Activated CD8-positive, alpha-beta memory T cell treated with anti-CD3 and anti-CD28 coated beads for 36 hours (primary cell): Measurements from ENCODE around the gene INHBC. TPM values are rescaled to one million over a fixed set of nuclear protein-coding genes. Genes with fewer than 3 reads are reported as not detected.
"Not testable (repeated sequence)": the region's sequence is repeated elsewhere in the genome, so short reads cannot be mapped to it uniquely, and the experiment has no call there.

Source experiments
- CTCF ChIA-PET: fragments of 350-600 bp; sonication (Branson Sonifier 250); formaldehyde crosslinking; loops from one replicate; lab custom pipeline; 2021; ENCODE audit warnings: antibody characterized with exemption; lab: Charles Lee
- POLR2A ChIA-PET: fragments of 350-600 bp; sonication (Branson Sonifier 250); formaldehyde crosslinking; loops from one replicate; lab custom pipeline; 2021; ENCODE audit warnings: antibody characterized with exemption; lab: Charles Lee
- total RNA-seq, 2 experiments: library from RNA; stranded (reverse); gene quantifications; one replicate each; pipeline ENCODE4 v1.2.3, GENCODE V29; 2021

Gene INHBC, protein sequence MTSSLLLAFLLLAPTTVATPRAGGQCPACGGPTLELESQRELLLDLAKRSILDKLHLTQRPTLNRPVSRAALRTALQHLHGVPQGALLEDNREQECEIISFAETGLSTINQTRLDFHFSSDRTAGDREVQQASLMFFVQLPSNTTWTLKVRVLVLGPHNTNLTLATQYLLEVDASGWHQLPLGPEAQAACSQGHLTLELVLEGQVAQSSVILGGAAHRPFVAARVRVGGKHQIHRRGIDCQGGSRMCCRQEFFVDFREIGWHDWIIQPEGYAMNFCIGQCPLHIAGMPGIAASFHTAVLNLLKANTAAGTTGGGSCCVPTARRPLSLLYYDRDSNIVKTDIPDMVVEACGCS
- total RNA-seq = not detected

- ChIA-PET CTCF (interaction anchor here (0.8 to 1.2 kb wide), 5 partner anchors 24 to 193 kb away, joined by 3 to 5 read pairs (median 3); partner anchors contain the start of gene GLI1), POLR2A (no interaction called here)
These were observed at the start of gene INHBC for GRCh38 chr12:57434517-57435223. Gene INHBC, plus strand, starts transcription at chr12:57434784. Its CDS starts 103 bp downstream, at chr12:57434887.

- ChIA-PET CTCF (interaction anchor here (0.7 kb wide), 1 partner anchor 71 kb away, joined by 3 read pairs; no protein-coding TSS in a partner anchor), POLR2A (no interaction called here)
These were observed 49.0 kb upstream of the INHBC start for GRCh38 chr12:57385586-57385985.

DNA sequence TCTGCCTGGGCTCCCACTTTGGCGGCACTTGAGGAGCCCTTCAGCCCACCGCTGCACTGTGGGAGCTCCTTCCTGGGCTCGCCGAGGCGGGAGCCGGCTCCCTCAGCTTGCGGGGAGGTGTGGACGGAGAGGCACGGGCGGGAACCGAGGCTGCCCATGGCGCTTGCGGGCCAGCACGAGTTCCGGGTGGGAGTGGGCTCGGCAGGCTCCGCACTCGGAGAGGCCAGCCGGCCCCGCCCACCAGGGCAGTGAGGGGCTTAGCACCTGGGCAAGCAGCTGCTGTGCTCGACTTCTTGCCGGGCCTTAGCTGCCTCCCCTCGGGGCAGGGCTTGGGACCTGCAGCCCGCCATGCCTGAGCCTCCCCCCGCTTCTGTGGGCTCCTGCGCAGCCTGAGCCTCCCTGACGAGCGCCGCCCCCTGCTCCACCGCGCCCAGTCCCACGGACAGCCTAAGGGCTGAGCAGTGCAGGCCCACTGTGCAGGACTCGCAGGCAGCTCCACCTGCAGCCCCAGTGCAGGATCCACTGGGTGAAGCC, 48.3 kb upstream of the INHBC start:
- CTCF ChIA-PET = no interaction called here
- POLR2A ChIA-PET = no interaction called here

DNA sequence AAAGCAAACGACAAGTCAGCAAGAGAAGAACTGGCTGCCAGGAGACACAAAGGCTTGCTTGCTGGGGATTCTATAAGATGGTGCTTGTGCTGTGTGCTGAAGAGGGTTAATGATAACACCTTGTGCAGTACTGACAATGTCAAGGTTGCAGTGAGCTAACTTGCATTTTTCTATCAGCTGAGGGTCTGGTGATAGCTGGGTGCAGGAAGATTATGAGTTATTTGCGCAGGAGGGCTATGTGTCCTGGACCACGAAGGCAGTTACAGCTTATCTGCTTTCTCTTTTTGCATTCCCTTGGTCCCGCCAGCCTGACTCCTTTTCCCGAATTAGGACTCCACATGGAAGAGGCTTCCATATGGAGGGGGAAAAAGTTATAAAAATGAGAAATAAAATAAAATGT, 46.2 kb upstream of the INHBC start:
- ChIA-PET CTCF (no interaction called here), POLR2A (no interaction called here)

GRCh38 chr12:57389033-57389432, 45.6 kb upstream of the INHBC start:
- ChIA-PET CTCF (interaction anchor here (0.6 to 0.7 kb wide), 2 partner anchors 9 to 40 kb away, joined by 3 read pairs; no protein-coding TSS in a partner anchor), POLR2A (interaction anchor here (0.5 kb wide), 1 partner anchor 13 kb away, joined by 3 read pairs; no protein-coding TSS in a partner anchor)

- POLR2A ChIA-PET = no interaction called here
- CTCF ChIA-PET = no interaction called here
These were observed 44.4 kb upstream of the INHBC start for GRCh38 chr12:57390174-57390573.

DNA sequence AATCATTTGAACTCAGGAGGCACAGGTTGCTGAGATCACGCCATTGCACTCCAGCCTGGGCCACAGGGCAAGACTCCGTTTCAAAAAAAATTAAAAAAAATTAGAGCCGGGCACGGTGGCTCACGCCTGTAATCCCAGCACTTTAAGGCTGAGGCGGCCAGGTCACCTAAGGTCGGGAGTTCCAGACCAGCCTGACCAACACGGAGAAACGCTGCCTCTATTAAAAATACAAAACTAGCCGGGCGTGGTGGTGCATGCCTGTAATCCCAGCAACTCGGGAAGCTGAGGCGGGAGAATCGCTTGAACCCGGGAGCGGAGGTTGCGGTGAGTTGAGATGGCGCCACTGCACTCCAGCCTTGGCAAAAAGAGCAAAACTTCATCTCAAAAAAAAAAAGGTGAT, 39.5 kb upstream of the INHBC start:
- ChIA-PET CTCF (no interaction called here), POLR2A (no interaction called here)

DNA sequence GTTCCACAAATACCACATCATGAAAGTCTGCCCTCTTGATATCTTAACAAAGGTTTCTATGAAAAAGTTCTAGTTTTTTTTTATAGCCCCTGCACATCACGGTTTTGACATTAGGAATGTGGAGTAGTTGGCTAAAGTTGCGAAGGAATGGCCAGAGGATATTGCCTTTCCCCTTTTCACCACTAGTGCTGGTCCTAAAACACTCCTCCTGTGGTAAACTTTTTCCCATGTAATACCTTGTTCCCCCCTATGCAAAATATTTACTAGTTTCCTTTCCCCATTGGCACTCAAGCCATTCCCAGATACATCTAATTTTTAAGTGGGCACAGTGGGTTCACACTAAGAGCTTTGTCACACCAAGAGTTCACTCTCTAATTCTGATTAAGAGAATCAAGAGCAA, 37.1 kb upstream of the INHBC start:
- ChIA-PET POLR2A (interaction anchor here (0.5 kb wide), 1 partner anchor 58 kb away, joined by 4 read pairs; the partner anchor contains the start of gene INHBE), CTCF (interaction anchor here (0.6 to 1.0 kb wide), 3 partner anchors 29 to 90 kb away, joined by 3 to 4 read pairs (median 3); no protein-coding TSS in a partner anchor)

DNA sequence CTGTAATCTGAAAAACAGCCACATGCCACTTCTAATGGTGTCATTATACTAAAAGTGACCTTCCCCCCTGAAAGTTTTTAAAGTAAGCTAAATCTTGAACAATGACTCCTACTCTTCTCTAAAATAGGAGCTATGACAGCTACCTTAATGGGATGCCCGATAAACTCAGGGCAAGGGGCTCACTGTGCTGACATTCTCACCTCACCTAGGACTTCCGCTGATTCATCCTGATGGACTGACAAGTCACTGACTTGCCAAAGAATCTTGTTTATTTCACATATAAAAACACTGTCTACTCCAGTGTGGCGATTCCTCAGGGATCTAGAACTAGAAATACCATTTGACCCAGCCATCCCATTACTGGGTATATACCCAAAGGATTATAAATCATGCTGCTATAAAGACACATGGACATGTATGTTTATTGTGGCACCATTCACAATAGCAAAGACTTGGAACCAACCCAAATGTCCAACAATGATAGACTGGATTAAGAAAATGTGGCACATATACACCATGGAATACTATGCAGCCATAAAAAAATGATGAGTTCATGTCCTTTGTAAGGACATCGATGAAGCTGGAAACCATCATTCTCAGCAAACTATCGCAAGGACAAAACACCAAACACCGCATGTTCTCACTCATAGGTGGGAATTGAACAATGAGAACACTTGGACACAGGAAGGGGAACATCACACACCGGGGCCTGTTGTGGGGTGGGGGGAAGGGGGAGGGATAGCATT, 34.7 kb upstream of the INHBC start:
- POLR2A ChIA-PET = not testable (repeated sequence)

GRCh38 chr12:57401165-57401564, 33.4 kb upstream of the INHBC start:
- ChIA-PET CTCF (interaction anchor here (0.6 to 0.9 kb wide), 2 partner anchors 24 to 52 kb away, joined by 3 to 4 read pairs; no protein-coding TSS in a partner anchor), POLR2A (no interaction called here)

More for the DNA sequence above, 34.7 kb upstream of the INHBC start:
- CTCF ChIA-PET = interaction anchor here (0.5 kb wide), 1 partner anchor 92 kb away, joined by 3 read pairs; no protein-coding TSS in a partner anchor

GRCh38 chr12:57402156-57402555, 32.4 kb upstream of the INHBC start:
- CTCF ChIA-PET = interaction anchor here (0.7 to 0.9 kb wide), 2 partner anchors 51 to 57 kb away, joined by 3 read pairs; partner anchors contain the start of gene GLI1
- POLR2A ChIA-PET = interaction anchor here (0.6 to 0.7 kb wide), 2 partner anchors 8 to 13 kb away, joined by 3 to 4 read pairs; no protein-coding TSS in a partner anchor

GRCh38 chr12:57404966-57405640, 29.5 kb upstream of the INHBC start:
- CTCF ChIA-PET = interaction anchor here (1.1 kb wide), 1 partner anchor 25 kb away, joined by 3 read pairs; no protein-coding TSS in a partner anchor
- POLR2A ChIA-PET = no interaction called here

GRCh38 chr12:57410534-57410933, 24.1 kb upstream of the INHBC start:
- POLR2A ChIA-PET = no interaction called here

DNA sequence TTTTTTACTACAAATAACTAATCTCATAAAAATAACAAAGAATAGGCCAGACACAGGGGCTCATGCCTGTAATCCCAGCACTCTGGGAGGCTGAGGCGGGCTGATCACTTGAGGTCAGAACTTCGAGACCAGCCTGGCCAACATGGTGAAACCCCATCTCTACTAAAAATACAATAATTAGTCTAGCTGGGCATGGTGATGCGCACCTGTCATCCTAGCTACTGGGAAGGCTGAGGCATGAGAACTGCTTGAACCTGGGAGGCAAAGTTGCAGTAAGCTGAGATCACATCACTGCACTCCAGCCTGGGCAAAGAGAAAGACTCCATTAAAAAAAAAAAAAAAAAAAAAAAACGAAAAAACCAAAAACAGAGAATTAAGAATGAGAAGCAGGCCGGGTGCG, 20.4 kb upstream of the INHBC start:
- POLR2A ChIA-PET = not testable (repeated sequence)
- CTCF ChIA-PET = interaction anchor here (0.7 kb wide), 1 partner anchor 98 kb away, joined by 4 read pairs; no protein-coding TSS in a partner anchor

More at GRCh38 chr12:57410534-57410933, 24.1 kb upstream of the INHBC start:
- CTCF ChIA-PET = interaction anchor here (0.6 to 1.1 kb wide), 4 partner anchors 8 to 168 kb away, joined by 3 read pairs; no protein-coding TSS in a partner anchor

GRCh38 chr12:57415088-57415487, 19.5 kb upstream of the INHBC start:
- CTCF ChIA-PET = no interaction called here
- POLR2A ChIA-PET = no interaction called here

DNA sequence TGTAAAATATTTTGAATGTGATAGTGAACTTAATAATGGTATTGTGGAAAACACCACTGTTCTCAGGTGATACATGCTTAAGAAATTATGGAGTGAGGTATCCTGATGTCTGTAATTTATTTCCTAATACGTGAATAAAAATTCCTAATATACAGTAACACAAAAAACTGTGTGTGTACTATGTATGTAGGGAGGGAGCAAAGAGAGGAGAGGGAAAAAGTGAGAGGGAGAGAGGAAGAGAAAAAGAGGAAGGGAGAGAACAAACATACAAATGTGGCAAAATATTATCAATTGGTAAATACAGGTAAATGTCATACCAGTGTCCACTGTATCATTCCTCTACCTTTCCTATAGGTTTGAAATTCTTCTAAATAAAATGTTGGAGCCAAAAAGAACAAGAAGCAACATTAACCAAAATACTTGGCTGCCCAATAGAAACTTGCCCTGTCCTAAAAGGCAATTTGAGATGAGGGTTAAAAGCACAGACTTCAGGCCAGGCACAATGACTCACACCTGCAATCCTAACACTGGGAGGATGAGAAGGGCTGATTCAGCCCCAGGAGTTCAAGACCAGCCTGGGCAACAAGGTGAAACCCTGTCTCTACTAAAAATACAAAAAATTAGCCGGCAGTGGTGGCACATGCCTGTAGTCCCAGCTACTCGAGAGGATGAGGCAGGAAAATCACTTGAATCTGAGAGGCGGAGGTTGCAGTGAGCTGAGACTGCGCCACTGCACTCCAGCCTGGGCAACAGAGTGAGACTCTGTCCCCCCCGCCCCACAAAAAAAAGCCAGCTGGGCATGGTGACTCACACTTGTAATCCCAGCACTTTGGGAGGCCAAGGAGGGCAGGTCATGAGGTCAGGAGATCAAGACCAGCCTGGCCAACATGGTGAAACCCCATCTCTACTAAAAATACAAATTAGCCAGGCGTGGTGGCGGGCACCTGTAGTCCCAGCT, 18.3 kb upstream of the INHBC start:
- ChIA-PET POLR2A (no interaction called here), CTCF (no interaction called here)

GRCh38 chr12:57418255-57418654, 16.3 kb upstream of the INHBC start:
- POLR2A ChIA-PET = no interaction called here
- CTCF ChIA-PET = interaction anchor here (0.5 to 0.8 kb wide), 3 partner anchors 8 to 141 kb away, joined by 3 read pairs; no protein-coding TSS in a partner anchor
